AG10803 (cell line): ENCODE results near the gene SH3BP4.

Experiments
- DNase-seq: peaks from one replicate; pipeline ENCODE4 v3.0.0; 2010; ENCODE audit warnings: low read depth
- H3K4me3 ChIP-seq: 2 replicates; pipeline ENCODE4 v1.5.1; 2011; ENCODE audit warnings: mild to moderate bottlenecking, low read length, control low read depth
- CTCF ChIP-seq: conservative IDR thresholded peaks from 2 replicates; pipeline ENCODE4 v1.5.1; 2011; ENCODE audit warnings: mild to moderate bottlenecking, low read length, control low read depth, inconsistent platforms

Gene SH3BP4

GRCh38 chr2:234971496-234971895, 19.7 kb downstream of the SH3BP4 start:
- no peak for DNase-seq
- H3K4me3 ChIP-seq: no peak overlapping the region
- TF ChIP-seq CTCF: no peak

- TF ChIP-seq CTCF: no peak
- no peak for DNase-seq
- H3K4me3 ChIP-seq: no peak overlapping the region
Measured at GRCh38 chr2:234973008-234973407, 21.2 kb downstream of the SH3BP4 start.

GRCh38 chr2:234974501-234975385, 22.9 kb downstream of the SH3BP4 start:
- no peak for TF ChIP-seq CTCF
- peak; percentile 90 for DNase-seq
- H3K4me3 ChIP-seq: peak overlapping the region; percentile 9

GRCh38 chr2:234975611-234976010, 23.8 kb downstream of the SH3BP4 start:
- H3K4me3 ChIP-seq: no peak overlapping the region
- no peak for TF ChIP-seq CTCF
- DNase-seq: no peak

- DNase-seq: no peak
- TF ChIP-seq CTCF: no peak
- H3K4me3 ChIP-seq: no peak overlapping the region
Measured at GRCh38 chr2:234976479-234977227, 24.8 kb downstream of the SH3BP4 start.

GRCh38 chr2:234977228-234977679, 25.4 kb downstream of the SH3BP4 start:
- no peak overlapping the region for H3K4me3 ChIP-seq
- no peak for TF ChIP-seq CTCF
- no peak for DNase-seq
